CD4-positive, alpha-beta T cell treated with Interleukin-4 for 4 hours (primary cell): Measurements from ENCODE around the gene SSR4.

Source experiments
- DNase-seq: peaks from one replicate; pipeline ENCODE4 v3.0.0-alpha.2; 2020

Gene SSR4

DNA sequence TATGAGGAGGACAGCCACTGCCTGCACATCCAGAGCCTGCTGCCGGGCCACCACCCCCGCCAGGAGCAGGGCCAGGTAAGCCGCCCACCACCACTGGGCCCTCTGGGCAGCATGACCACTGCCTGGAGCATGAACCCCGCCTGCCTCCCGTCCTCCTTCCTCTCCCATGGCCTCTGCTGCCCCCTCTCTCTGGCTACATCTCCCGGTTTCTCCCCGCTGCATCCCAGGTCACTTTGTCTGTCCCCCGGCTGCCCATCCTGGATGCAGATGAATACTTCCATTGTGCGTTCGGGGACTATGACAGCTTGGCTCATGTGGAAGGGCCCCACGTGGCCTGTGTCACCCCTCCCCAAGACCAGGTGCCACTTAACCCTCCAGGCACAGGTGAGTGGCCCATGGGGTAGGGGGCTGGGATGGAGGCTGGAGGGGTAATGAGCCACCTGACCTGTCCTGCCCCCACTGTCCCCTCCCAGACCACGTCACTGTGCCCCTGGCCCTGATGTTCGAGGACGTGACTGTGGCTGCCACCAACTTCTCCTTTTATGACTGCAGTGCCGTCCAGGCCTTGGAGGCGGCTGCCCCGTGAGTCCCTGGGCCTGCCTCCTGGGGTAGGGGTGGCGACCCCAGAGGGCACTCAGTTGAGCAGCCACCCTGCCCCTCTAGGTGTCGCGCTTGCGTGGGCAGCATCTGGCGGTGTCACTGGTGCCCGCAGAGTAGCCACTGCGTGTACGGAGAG is 24.4 kb upstream of the SSR4 start:
- no peak for DNase-seq

DNA sequence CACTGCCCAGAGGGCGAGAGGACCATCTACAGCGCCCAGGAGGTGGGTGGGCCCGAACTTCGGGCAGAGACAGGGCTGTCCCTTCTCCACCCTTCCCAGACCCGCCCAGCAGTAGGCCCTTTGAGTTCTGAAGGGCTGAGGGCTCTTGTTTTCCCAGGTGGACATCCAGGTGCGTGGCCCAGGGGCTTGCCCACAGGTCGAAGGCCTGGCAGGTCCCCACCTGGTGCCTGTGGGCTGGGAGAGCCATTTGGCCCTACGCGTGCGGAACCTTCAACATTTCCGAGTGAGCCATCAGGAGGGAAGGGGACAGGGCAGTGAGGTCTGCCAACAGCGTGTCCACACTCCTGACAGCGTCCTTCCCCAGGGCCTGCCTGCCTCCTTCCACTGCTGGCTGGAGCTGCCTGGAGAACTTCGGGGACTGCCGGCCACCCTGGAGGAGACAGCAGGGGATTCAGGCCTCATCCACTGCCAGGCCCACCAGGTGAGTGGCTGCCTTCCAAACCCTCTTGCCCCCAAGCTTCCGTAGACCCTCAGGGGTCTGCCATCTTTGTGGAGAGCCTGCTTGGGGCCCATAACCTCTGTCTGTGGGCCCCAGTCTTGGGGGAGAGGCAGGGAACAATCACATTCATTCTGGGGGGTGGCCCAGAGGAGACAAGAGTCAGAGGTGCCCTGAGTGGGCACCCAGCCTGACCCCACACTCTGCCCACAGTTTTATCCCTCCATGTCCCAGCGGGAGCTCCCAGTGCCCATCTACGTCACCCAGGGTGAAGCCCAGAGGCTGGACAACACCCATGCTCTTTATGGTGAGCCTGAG is 23.7 kb upstream of the SSR4 start:
- no peak for DNase-seq

DNA sequence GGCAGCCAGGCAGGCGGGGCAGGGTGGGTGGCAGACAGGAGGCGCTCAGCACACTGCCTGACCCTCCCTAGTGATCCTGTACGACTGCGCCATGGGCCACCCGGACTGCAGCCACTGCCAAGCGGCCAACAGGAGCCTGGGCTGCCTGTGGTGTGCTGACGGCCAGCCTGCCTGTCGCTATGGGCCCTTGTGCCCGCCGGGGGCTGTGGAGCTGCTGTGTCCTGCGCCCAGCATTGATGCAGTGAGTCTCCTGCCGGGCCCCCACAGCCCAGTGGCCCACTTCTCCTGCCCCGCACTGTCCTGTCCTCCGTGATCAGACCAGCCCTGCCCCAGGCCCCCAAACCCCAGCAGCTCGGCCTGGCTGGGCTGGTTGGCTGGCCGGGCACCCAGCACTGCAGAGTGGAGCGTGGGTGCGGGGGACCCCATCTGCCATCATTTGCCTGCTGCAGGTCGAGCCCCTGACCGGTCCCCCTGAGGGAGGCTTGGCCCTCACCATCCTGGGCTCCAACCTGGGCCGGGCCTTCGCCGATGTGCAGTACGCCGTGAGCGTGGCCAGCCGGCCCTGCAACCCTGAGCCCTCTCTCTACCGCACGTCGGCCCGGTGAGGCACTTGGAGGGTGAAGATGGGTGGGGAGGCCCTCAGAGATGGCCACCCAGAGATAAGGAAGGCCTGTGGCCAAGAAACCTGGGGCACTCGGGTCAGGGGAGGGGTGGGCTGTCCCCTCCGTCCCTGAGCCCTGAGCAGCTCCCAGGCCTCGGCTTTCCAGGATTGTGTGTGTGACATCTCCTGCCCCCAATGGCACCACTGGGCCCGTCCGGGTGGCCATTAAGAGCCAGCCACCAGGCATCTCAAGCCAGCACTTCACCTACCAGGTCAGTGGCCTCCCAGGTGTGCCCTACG is 22.8 kb upstream of the SSR4 start:
- DNase-seq: no peak

DNA sequence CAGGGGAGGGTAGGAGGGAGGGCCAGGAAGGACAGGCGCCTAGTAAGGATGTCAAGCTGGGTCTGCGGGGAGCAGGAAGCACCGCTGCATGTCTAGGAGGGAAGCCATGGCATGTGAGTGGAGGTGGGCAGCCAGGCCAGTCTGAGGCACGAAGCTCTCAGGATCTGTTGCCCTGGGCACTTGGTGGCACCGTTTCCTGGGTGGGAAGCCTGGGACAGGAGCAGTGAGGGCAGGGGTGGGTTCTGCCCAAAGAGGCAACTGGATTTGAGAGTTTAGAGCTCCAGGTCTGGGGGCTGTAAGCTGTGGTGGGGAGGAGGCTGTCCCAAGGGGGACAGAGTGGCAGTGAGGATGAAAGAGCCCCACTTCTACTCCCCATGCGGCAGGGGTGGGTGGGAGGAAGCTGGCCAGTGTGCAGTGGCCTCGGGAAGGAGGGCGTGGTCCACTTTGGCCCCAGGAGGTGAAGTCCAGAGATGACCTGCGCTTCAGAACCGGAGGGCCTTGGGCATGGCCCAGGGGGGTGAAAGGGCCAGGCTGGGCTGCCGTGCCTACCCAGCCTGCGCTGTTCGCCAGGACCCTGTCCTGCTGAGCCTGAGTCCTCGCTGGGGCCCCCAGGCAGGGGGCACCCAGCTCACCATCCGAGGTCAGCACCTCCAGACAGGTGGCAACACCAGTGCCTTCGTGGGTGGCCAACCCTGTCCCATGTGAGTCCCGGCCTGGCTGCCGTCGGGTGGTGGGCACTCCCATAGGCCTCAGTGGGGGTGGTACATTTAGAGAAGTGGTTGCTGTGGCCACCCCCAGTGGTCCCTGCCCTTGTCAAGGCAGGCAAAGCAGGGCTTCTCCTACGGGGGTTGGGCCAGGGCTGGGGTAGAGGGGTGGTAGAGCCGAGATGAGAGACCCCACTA is 21.9 kb upstream of the SSR4 start:
- DNase-seq: no peak

GRCh38 chrX:153773218-153773611 is 21.3 kb upstream of the SSR4 start:
- DNase-seq: no peak

- no peak for DNase-seq
Observed at GRCh38 chrX:153773741-153774575, 20.5 kb upstream of the SSR4 start.

GRCh38 chrX:153774576-153775292 is 19.7 kb upstream of the SSR4 start:
- DNase-seq: no peak

DNA sequence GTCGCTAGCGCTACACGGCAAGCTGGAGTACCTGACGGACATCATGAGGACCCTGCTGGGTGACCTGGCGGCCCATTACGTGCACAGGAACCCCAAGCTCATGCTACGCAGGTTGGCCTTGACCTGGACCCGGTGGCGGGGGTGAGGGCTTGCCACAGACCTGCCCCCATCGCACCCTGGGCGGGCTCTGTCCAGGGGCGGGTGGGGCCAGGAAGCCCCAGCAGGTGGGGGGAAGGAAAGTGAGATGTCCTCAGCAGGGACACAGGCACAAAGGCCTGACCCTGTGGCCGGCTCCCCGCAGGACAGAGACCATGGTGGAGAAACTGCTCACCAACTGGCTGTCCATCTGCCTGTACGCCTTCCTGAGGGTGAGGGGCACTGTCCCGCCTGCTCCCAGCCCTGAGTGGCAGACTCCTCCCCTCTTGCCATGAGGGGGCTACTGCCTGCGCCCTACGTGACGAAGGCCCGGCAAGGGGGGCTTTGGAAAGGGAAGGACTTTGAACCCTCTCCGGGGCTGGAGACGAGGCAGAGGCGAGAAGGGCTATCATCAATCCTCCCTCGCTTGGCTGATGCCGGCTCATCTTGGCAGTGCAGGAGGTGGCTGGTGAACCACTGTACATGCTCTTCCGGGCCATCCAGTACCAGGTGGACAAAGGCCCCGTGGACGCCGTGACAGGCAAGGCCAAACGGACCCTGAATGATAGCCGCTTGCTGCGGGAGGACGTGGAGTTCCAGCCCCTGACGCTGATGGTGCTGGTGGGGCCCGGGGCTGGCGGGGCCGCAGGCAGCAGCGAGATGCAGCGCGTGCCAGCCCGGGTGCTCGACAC is 19.0 kb upstream of the SSR4 start:
- no peak for DNase-seq

GRCh38 chrX:153776120-153776599 is 18.3 kb upstream of the SSR4 start:
- DNase-seq: no peak

DNA sequence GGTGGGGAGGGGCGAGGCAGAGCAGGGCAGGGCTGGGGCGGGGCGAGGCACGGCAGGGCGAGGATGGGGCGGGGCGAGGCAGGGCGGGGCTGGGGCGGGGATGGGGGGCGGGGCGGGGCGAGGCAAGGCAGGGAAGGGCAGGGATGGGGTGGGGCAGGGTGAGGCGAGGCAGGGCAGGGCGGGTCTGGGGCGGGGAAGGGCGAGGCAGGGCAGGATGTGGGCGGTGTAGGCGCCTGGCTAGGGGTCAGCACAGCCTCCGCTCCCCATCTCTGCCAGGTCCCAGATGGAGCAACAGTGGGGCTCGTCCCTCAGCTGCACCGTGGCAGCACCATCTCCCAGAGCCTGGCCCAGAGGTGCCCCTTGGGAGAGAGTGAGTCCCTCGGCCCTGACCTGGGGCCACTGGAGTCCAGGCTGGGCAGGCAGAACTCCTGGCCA is 17.8 kb upstream of the SSR4 start:
- DNase-seq: no peak

DNA sequence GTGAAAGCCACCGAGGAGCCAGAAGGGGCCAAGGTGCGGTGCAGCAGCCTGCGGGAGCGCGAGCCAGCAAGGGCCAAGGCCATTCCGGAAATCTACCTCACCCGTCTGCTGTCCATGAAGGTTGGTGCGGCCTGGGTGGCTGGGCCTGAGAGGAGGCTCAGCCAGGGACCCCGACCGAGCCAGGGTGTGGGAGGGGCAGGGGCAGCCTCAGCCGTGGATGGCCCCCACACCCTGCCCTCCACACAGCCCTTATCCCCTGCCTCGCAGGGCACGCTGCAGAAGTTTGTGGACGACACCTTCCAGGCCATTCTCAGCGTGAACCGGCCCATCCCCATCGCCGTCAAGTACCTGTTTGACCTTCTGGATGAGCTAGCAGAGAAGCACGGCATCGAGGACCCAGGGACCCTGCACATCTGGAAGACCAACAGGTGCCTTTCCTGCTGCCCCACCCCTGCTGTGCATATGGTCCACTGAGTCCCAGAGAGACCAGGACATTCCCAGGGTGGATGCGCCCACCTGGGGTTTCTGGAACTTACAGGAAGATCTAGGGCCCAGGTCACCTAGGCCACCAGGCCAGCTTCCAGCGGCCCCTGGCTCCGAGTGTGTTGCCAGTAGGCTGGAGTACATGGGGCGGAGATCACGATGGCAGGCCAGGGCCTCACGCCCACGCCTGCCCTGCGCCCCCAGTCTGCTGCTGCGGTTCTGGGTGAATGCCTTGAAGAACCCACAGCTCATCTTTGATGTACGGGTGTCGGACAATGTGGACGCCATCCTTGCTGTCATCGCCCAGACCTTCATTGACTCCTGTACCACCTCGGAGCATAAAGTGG is 17.0 kb upstream of the SSR4 start:
- no peak for DNase-seq

DNA sequence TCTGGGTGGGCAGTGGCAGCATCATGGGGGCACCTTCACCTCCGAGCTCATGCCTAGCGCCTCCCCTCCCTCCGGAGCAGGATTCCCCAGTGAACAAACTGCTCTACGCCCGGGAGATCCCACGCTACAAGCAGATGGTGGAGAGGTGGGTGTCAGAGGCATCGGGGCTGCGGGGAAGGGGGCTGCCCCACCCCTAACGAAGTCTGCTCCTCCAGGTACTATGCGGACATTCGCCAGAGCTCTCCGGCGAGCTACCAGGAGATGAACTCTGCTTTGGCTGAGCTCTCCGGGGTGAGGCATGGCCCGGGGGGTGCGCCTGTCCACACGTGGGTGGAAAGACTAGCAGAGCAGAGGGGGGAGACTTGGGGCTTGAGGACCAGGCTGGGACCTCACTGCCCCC is 16.3 kb upstream of the SSR4 start:
- no peak for DNase-seq

GRCh38 chrX:153778684-153779101 is 15.8 kb upstream of the SSR4 start:
- DNase-seq: no peak

DNA sequence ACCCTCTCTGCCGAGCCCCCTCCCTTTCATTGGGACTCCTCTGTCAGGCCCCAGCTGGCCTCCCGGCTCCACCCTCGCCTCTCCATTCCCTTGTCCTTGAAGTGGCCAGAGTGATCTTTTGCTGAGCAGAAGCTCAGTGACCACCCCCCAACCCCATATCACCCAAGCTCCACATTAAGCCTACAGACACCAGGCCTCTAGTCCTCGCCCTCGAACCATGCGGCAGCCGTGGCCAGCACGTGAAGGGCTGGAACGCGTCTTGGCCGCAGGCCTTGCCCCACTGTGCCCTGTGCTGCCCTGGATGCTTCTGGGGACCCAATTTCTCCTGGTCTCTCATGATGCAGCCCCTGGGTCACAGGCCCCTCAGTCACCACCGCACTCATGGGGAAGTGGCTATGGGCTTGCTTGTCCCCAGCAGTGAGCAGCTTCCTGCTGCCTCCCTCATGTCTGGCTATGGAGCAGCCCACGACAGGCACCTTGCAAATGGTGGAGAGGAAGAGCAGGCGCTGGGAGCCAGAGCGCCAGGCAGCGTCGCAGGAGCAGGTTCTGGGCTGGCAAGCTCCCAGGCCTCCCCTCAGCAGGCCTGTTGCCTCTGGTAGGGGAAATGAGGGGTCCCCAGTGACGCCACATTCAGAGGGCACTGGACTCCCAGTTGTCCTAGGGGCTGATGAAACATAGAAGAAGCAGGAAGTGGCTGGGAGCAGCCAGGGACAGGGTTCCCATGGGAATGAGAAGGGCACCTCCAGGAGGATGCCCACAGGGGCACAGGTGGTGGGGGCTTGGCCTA is 14.4 kb upstream of the SSR4 start:
- DNase-seq: no peak

DNA sequence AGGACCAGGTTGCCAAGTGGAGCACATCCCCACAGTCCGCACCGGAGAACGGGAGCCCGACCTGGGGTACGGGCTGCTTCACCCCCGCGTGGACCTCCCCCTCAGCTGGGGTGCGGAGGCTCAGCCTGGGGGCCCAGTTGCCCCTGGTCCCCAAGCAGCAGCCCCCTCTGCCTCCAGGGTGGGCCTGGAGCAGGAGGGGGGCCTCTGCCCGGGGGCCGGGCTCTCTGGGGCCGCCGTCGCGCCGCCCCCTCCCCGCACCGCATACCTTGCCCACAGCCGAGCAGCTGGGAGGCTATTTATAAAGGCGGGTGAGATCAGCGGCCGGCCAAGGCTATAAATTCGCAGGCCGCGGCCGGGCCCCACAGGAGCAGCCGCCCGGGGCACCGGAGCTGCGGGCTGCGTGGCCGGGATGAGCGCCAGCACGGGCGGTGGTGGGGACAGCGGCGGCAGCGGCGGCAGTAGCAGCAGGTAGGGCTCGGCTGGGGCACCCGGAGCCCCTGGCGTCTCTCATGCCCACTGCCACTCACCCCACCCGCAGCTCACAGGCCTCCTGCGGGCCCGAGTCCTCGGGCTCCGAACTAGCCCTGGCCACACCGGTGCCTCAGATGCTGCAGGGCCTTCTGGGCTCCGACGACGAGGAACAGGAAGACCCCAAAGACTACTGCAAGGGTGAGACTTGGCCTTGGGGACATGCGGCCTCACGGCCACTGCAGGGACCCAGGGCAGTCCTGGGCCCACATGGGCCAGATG is 13.6 kb upstream of the SSR4 start, which contains the start of gene SRPK3:
Gene SRPK3, plus strand, starts transcription at position 364 of the 750 bp plus-strand sequence. Its CDS starts 46 bp downstream, at position 410.
- DNase-seq: no peak

DNA sequence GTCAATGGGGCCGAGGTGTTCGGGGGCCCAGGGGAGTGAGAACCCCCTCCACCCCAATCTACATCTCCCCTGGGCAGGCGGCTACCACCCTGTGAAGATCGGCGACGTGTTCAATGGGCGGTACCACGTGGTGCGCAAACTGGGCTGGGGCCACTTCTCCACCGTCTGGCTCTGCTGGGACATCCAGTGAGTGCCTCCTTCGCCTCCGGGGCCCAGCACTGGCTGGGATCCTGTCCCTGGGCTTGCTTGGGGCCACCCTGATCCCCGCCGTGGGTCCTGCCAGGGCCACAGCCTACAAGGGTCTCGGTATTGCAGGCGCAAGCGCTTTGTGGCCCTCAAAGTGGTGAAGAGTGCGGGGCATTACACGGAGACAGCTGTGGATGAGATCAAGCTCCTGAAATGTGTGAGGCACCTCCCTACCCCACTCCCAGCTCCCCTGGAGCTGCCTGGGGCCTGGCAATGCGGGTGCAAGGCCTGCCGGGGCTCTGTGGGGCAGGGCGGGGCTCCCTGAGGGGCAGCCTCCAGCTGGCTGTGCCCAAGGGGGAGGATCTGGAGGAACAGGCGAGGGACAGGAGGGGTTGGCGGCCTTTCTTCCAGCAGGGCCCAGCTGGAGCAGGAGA is 12.9 kb upstream of the SSR4 start:
- no peak for DNase-seq
